Adrenal gland (tissue), 12 donors: ENCODE measurements around the gene AFMID. TPM values are rescaled to one million over a fixed set of nuclear protein-coding genes. Genes with fewer than 3 reads are reported as not detected.

Source experiments
- DNase-seq, 7 donors: peaks; one replicate each; pipeline ENCODE4 v3.0.0-alpha.2; 2019 to 2020
- H3K27ac ChIP-seq, 5 donors: fragments of 200-600 bp; sonication (generic) in 4 of 5; 1 replicate in 3 of 5; 2 replicates in 2 of 5; pipeline versions ENCODE4 v1.5.1 to v1.8.0; 2016 to 2020; ENCODE audit warnings: mild to moderate bottlenecking in 1 of 5
- H3K27me3 ChIP-seq: fragments of 200-600 bp; 2 replicates; pipeline ENCODE4 v1.8.0; 2021
- H3K36me3 ChIP-seq, 2 donors: fragments of 200-600 bp; replicated peaks in 1 of 2; 1 replicate in 1 of 2; 2 replicates in 1 of 2; pipeline versions ENCODE4 v1.5.1 to v1.8.0; 2018 to 2022
- H3K4me1 ChIP-seq, 2 donors: fragments of 200-600 bp; replicated peaks in 1 of 2; 1 replicate in 1 of 2; 2 replicates in 1 of 2; pipeline versions ENCODE4 v1.5.1 to v1.8.0; 2018 to 2021
- H3K4me3 ChIP-seq, 4 donors: fragments of 200-600 bp; sonication (generic) in 3 of 4; one replicate each; pipeline ENCODE4 v1.5.1; 2016 to 2018
- H3K9me3 ChIP-seq, 3 donors: fragments of 200-600 bp; sonication (generic) in 1 of 3; replicated peaks in 1 of 3; 1 replicate in 2 of 3; 2 replicates in 1 of 3; pipeline versions ENCODE4 v1.5.1 to v1.8.0; 2016 to 2021
- POLR2A ChIP-seq, 2 donors: fragments of 450-650 bp; IDR thresholded peaks; one replicate each; pipeline ENCODE4 v1.6.1; 2017; ENCODE audit warnings: antibody characterized with exemption in 2 of 2, mild to moderate bottlenecking in 2 of 2, moderate library complexity in 1 of 2
- WGBS, 4 donors: extraction: QIAGEN DNeasy Blood & Tissue Kit in 2 of 4; methylation state at CpG; one replicate each; pipeline versions ENCODE4 v1.1.5 to v1.1.7; 2013 to 2017; 5-methylcytosine and 5-hydroxymethylcytosine counted together
- intact Hi-C, 2 donors: fragments of 100-400 bp; cut with DNase I; formaldehyde crosslinking; loops; one replicate each; pipeline versions ENCODE4 v1.14.1 to v1.15.0; 2022 to 2023
- polyA plus RNA-seq, 3 donors: library from polyadenylated mRNA; stranded (reverse); fragments of 200-250 nt in 2 of 3; fragments of 350-450 nt in 1 of 3; fragmentation: Illumina TruSeq in 1 of 3; extraction: RNeasy Lipid Tissue Mini Kit (QIAGEN cat#74804) in 1 of 3; gene quantifications; one replicate each; pipeline ENCODE4 v1.2.3, GENCODE V29; 2013 to 2014
- total RNA-seq, 9 donors: library from RNA; depleted of rRNA in 4 of 9; stranded (reverse); fragments of >200 nt in 4 of 9; fragments of 120-200 nt in 1 of 9; fragmentation: NEBNext Ultra II Directional in 1 of 9; extraction: Animal tissue kit (Norgen Biotek cat#: 25700) in 1 of 9; gene quantifications; one replicate each; pipeline versions ENCODE4 v1.1.0 to v1.2.4, GENCODE V29; 2013 to 2023
- TF ChIP-seq, protein P1 (sequence below), 6 experiments: fragments of 450-650 bp in 4 of 6; fragments of 200-600 bp in 2 of 6; sonication (generic) in 1 of 6; IDR thresholded peaks; 1 replicate in 5 of 6; 2 replicates in 1 of 6; pipeline versions ENCODE4 v1.5.1 to v1.8.0; 2016 to 2021; ENCODE audit warnings: antibody characterized with exemption in 6 of 6, mild to moderate bottlenecking in 2 of 6, moderate library complexity in 1 of 6
- donor health status: healthy with polysubstance abuse.
- donor health status: Bipolar disorder and iron deficiency.
- donor health status: DM: yes; HTN: yes; CAD: no.
- donor health status: DM: no; HTN: no; CAD: no.
- donor health status: DM: no; HTN: no; CAD: no.
- donor health status: DM: yes; HTN: yes; CAD: no.

AFMID gene
- total and polyA plus RNA-seq, 12 donors = 4.5 to 32.9 (median 16.9) TPM

DNA sequence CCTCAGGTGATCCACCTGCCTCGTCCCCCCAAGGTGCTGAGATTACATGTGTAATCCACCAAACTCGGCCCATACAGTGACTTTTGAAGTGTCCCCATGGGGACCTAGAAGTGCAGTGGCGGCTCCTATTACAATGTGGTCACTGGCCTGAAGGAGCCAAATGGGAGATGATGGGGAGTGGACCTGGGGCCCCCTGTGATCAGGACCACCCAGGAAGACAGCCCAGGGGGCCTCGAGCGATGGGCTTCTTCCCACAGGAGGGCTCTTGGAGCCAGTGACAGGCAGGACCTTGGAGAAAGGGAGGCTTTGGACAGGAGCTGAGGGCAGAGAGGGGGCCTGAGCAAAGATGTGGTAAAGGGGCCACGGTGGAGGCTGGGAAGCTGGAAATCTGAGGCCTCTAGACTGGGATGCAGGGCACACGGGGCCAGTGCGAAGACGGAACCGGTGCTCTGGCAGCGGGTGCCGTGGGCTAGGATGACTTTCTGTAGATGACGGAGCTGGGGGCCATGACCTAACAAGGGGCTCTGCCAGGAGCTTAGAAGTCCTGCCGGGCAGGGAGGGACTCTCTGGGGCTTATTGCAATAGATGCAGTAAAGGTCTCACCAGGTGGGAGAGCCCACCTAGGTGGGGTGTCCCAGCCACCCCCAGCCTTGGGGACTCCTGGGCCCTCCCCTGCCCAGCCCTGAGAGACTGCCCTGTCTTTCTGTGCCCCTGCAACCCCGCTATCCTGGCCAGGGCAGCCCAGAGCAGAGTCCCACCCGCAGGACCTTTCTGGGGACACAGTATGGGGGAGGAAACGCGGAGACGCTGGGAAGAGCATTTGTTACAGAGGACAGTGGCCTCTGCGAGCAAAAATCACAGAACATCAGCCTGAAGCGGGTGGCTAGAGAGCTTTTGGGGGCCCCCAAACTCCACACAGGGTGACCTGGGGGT, 43.7 kb upstream of the AFMID start:
- Histone ChIP-seq H3K27me3 (no peaks in the 10 kb centered on the region), H3K9me3 (no peaks in the 10 kb centered on the region), H3K27ac (peak overlapping the region in 2 of 5 donors; percentile 54 to 62), H3K4me1 (peaks cover 22 to 39% of the 10 kb centered on the region in 2 donors), H3K36me3 (no peaks in the 10 kb centered on the region), H3K4me3 (no peak overlapping the region)
- intact Hi-C loops = no loop called here
- DNase-seq = peak in 1 of 7 donors; percentile 15
- 80 to 83% (median 82%) methylated on average over 16 to 21 of the region's 21 CpGs for WGBS, 4 donors
- TF ChIP-seq POLR2A (IDR thresholded peaks at IDR 0.05) = no peak
- TF ChIP-seq, protein P1, sequence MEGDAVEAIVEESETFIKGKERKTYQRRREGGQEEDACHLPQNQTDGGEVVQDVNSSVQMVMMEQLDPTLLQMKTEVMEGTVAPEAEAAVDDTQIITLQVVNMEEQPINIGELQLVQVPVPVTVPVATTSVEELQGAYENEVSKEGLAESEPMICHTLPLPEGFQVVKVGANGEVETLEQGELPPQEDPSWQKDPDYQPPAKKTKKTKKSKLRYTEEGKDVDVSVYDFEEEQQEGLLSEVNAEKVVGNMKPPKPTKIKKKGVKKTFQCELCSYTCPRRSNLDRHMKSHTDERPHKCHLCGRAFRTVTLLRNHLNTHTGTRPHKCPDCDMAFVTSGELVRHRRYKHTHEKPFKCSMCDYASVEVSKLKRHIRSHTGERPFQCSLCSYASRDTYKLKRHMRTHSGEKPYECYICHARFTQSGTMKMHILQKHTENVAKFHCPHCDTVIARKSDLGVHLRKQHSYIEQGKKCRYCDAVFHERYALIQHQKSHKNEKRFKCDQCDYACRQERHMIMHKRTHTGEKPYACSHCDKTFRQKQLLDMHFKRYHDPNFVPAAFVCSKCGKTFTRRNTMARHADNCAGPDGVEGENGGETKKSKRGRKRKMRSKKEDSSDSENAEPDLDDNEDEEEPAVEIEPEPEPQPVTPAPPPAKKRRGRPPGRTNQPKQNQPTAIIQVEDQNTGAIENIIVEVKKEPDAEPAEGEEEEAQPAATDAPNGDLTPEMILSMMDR (IDR thresholded peaks at IDR 0.05) = no peak

DNA sequence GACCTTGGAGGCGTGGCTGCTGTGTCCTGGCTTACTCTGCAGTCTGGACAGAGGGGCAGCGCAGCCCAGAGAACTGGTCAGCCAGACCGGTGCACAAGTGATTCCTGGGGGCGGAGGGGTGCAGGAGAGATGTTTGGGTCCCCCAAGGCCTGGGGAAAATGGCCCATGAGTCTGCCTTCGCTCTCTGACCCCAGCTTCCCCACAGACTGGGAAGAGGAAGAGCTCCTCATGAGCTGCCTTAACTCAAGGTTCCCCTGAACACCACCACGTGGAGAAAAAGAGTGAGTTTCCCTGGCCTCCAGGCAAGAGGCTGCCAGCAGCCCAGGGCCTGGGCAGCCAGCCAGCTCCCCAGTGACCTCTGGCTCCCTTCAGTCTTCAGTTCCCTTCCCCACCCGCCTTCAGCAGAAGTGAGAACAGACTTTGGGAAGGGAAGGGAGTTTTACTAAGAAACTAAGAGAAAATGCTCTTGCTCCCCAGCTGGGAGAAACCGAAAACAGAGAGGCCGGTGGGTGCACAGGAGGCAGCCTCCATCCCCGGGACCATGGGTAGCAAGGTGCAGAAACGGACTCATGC, 42.9 kb upstream of the AFMID start:
- no peaks in the 10 kb centered on the region for H3K9me3 ChIP-seq
- peak overlapping the region in 3 of 5 donors; percentile 26 to 62 (median 54) for H3K27ac ChIP-seq
- no peaks in the 10 kb centered on the region for H3K27me3 ChIP-seq
- DNase-seq = peak; percentile 88 to 95 (median 93)
- 33 to 46% (median 35%) methylated on average over 6 to 11 of the region's 11 CpGs for WGBS, 4 donors
- no peak for TF ChIP-seq POLR2A (IDR thresholded peaks at IDR 0.05)
- TF ChIP-seq, protein P1 (IDR thresholded peaks at IDR 0.05) = peak in 1 of 6 experiments; percentile 10
- no peaks in the 10 kb centered on the region for H3K36me3 ChIP-seq
- H3K4me1 ChIP-seq = peaks cover 22 to 39% of the 10 kb centered on the region in 2 donors
- H3K4me3 ChIP-seq = no peak overlapping the region
- intact Hi-C loops = no loop called here

DNA sequence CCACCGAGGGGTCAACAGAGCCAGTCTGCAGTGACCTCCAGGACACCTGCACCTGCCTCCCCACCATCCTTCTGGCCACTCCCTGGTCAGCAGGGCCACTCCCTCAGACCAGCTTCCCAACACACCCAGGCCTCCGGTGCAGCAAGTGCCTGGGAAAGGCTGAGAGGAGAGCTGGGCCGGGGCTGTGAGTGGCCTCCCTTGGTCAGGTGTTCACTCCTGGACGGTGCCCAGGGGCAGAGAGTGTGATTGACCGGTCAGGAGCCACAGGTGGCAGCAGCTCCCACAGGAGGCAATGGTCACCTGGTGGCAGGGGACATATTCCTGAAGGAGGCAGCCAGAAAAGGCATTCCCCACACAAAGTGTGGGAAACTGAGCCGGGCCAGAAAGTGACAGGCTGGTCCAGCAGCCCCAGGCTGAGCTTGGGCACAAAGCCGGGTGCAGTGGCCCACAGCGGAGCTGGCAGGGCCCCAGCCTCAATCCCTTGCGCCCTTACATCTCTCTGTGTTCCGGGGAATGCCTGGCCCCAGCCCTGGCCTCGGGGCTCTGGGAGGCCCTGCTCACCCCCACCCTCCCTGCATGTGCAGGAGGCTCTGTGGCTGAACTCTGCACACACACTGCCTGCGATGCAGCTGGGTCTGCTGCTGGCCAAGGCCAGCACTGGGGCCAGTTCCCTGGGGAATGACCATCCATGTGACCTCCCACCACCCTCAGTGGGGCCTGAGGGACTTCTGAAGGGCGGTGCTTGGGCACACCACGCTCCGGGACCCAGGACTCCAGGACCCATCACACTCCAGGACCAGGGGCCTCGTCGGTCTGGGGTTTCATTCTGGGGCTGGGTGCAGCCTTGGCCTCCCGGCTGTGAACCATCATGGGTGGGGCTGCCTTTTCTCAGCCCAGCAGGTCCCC, 42.2 kb upstream of the AFMID start:
- Histone ChIP-seq H3K36me3 (no peaks in the 10 kb centered on the region), H3K27ac (peak overlapping the region in 3 of 5 donors; percentile 26 to 58 (median 54)), H3K4me3 (no peak overlapping the region), H3K27me3 (no peaks in the 10 kb centered on the region), H3K4me1 (peaks cover 22 to 39% of the 10 kb centered on the region in 2 donors), H3K9me3 (no peaks in the 10 kb centered on the region)
- TF ChIP-seq, protein P1 (IDR thresholded peaks at IDR 0.05) = no peak
- TF ChIP-seq POLR2A (IDR thresholded peaks at IDR 0.05) = no peak
- peak in 1 of 7 donors; percentile 32 for DNase-seq
- 61 to 71% (median 65%) methylated on average over 6 to 18 of the region's 18 CpGs for WGBS, 4 donors
- intact Hi-C loops = no loop called here
